H9 (cell line): Measurements from ENCODE around the gene NOD1. TPM values are rescaled to one million over a fixed set of nuclear protein-coding genes. Genes with fewer than 3 reads are reported as not detected.

Experiments
- DNase-seq: peaks from one replicate; pipeline ENCODE4 v3.0.0-alpha.2; 2017
- H2AFZ ChIP-seq: one replicate; pipeline ENCODE4 v1.6.1; 2013; ENCODE audit warnings: mild to moderate bottlenecking, low read length, control low read depth, moderate library complexity
- H2AK5ac ChIP-seq: 2 replicates; pipeline ENCODE4 v1.6.1; 2013; ENCODE audit warnings: low read length, control low read depth, mixed read lengths; ENCODE audit not compliant: insufficient read length
- H2BK120ac ChIP-seq: one replicate; pipeline ENCODE4 v1.6.1; 2013; ENCODE audit warnings: low read depth, mild to moderate bottlenecking, low read length, control low read depth, inconsistent platforms; ENCODE audit not compliant: poor library complexity, severe bottlenecking
- H2BK12ac ChIP-seq: 2 replicates; pipeline ENCODE4 v1.6.1; 2013; ENCODE audit warnings: low read length, control low read depth, mixed read lengths, low read depth; ENCODE audit not compliant: insufficient read length
- H2BK15ac ChIP-seq: 2 replicates; pipeline ENCODE4 v1.6.1; 2013; ENCODE audit warnings: low read depth, low read length, control low read depth
- H2BK20ac ChIP-seq: one replicate; pipeline ENCODE4 v1.6.1; 2013; ENCODE audit warnings: low read depth, mild to moderate bottlenecking, low read length, control low read depth, inconsistent platforms; ENCODE audit not compliant: poor library complexity, severe bottlenecking
- H2BK5ac ChIP-seq: 2 replicates; pipeline ENCODE4 v1.6.1; 2013; ENCODE audit warnings: low read length, control low read depth, mixed read lengths; ENCODE audit not compliant: insufficient read length
- H3K14ac ChIP-seq: 2 replicates; pipeline ENCODE4 v1.6.1; 2013; ENCODE audit warnings: low read length, control low read depth; ENCODE audit not compliant: insufficient read depth
- H3K18ac ChIP-seq: 2 replicates; pipeline ENCODE4 v1.6.1; 2013; ENCODE audit warnings: low read depth, mild to moderate bottlenecking, mixed read lengths, low read length, control low read depth; ENCODE audit not compliant: insufficient read length
- H3K23ac ChIP-seq: 2 replicates; pipeline ENCODE4 v1.6.1; 2013; ENCODE audit warnings: low read length, control low read depth, mixed read lengths, low read depth; ENCODE audit not compliant: insufficient read length
- H3K23me2 ChIP-seq: 2 replicates; pipeline ENCODE4 v1.6.1; 2013; ENCODE audit warnings: low read depth, mild to moderate bottlenecking, mixed read lengths, low read length, control low read depth; ENCODE audit not compliant: insufficient read length, poor library complexity, severe bottlenecking
- H3K27ac ChIP-seq: 2 replicates; pipeline ENCODE4 v1.5.1; 2013; ENCODE audit warnings: low read length, control low read depth, mixed read lengths, low read depth; ENCODE audit not compliant: insufficient read length
- H3K27me3 ChIP-seq: 2 replicates; pipeline ENCODE4 v1.6.1; 2013; ENCODE audit warnings: low read length, control low read depth, inconsistent platforms; ENCODE audit not compliant: insufficient read depth
- H3K4ac ChIP-seq: 2 replicates; pipeline ENCODE4 v1.6.1; 2013; ENCODE audit warnings: low read depth, mild to moderate bottlenecking, control low read depth, inconsistent platforms, low read length, moderate library complexity
- H3K4me1 ChIP-seq: 2 replicates; pipeline ENCODE4 v1.6.1; 2013; ENCODE audit warnings: low read length, control low read depth, inconsistent platforms; ENCODE audit not compliant: insufficient read depth
- H3K4me2 ChIP-seq: 2 replicates; pipeline ENCODE4 v1.6.1; 2013; ENCODE audit warnings: low read length, control low read depth, mixed read lengths; ENCODE audit not compliant: insufficient read length, insufficient read depth
- H3K56ac ChIP-seq: 2 replicates; pipeline ENCODE4 v1.6.1; 2013; ENCODE audit warnings: low read depth, mild to moderate bottlenecking, mixed read lengths, low read length, control low read depth; ENCODE audit not compliant: insufficient read length
- H3K79me1 ChIP-seq: 2 replicates; pipeline ENCODE4 v1.6.1; 2013; ENCODE audit warnings: low read depth, mild to moderate bottlenecking, moderate library complexity, low read length, control low read depth, inconsistent platforms; ENCODE audit not compliant: insufficient read depth, poor library complexity, severe bottlenecking
- H3K79me2 ChIP-seq: 2 replicates; pipeline ENCODE4 v1.6.1; 2013; ENCODE audit warnings: low read length, control low read depth, inconsistent platforms; ENCODE audit not compliant: insufficient read depth
- H3K9ac ChIP-seq: 2 replicates; pipeline ENCODE4 v1.6.1; 2013; ENCODE audit warnings: low read length, control low read depth, mixed read lengths; ENCODE audit not compliant: insufficient read length; ENCODE audit errors: extremely low read depth
- H3K9me3 ChIP-seq: one replicate; pipeline ENCODE4 v1.6.1; 2013; ENCODE audit warnings: low read depth, low read length, inconsistent platforms; ENCODE audit not compliant: control insufficient read depth
- H3T11ph ChIP-seq: one replicate; pipeline ENCODE4 v1.6.1; 2013; ENCODE audit warnings: mild to moderate bottlenecking, low read length, control low read depth, inconsistent platforms
- H4K20me1 ChIP-seq: one replicate; pipeline ENCODE4 v1.6.1; 2013; ENCODE audit not compliant: control insufficient read depth, insufficient read length, insufficient read depth
- H4K5ac ChIP-seq: 2 replicates; pipeline ENCODE4 v1.6.1; 2013; ENCODE audit warnings: low read depth, mild to moderate bottlenecking, mixed read lengths, low read length, control low read depth; ENCODE audit not compliant: insufficient read length
- H4K8ac ChIP-seq: replicated peaks from 2 replicates; pipeline ENCODE4 v1.6.1; 2013; ENCODE audit warnings: low read length, control low read depth, mixed read lengths, low read depth; ENCODE audit not compliant: insufficient read length
- H4K91ac ChIP-seq: 2 replicates; pipeline ENCODE4 v1.6.1; 2013; ENCODE audit warnings: low read depth, mild to moderate bottlenecking, moderate library complexity, mixed read lengths, low read length, control low read depth; ENCODE audit not compliant: insufficient read length
- H3K27ac Mint-ChIP-seq, 3 experiments: 2 replicates in 2 of 3; 3 replicates in 1 of 3; pipeline ENCODE4 v1.8.0; 2020 to 2021; ENCODE audit warnings: mixed read lengths in 3 of 3, mild to moderate bottlenecking in 1 of 3, moderate library complexity in 1 of 3
- H3K27me3 Mint-ChIP-seq: 2 replicates; pipeline ENCODE4 v1.8.0; 2021; ENCODE audit warnings: low read depth, mild to moderate bottlenecking, moderate library complexity, mixed read lengths
- H3K36me3 Mint-ChIP-seq, 3 experiments: 2 replicates in 2 of 3; 3 replicates in 1 of 3; pipeline ENCODE4 v1.8.0; 2020 to 2021; ENCODE audit warnings: low read depth in 3 of 3, mixed read lengths in 3 of 3; ENCODE audit not compliant: insufficient read depth in 1 of 3
- H3K4me1 Mint-ChIP-seq, 2 experiments: 2 replicates each; pipeline ENCODE4 v1.8.0; 2020; ENCODE audit warnings: mixed read lengths in 2 of 2
- H3K4me3 Mint-ChIP-seq, 2 experiments: 2 replicates in 1 of 2; 3 replicates in 1 of 2; pipeline ENCODE4 v1.8.0; 2020 to 2021; ENCODE audit warnings: mild to moderate bottlenecking in 2 of 2, mixed read lengths in 2 of 2, moderate library complexity in 1 of 2
- H3K9me3 Mint-ChIP-seq, 2 experiments: 2 replicates in 1 of 2; 3 replicates in 1 of 2; pipeline ENCODE4 v1.8.0; 2020; ENCODE audit warnings: mild to moderate bottlenecking in 2 of 2, mixed read lengths in 2 of 2, moderate library complexity in 1 of 2
- WGBS: extraction: QIAGEN DNeasy Blood & Tissue Kit; methylation state at CpG from one replicate; pipeline ENCODE4 v1.1.7; 2013; ENCODE audit warnings: missing lambda C conversion rate, low lambda C conversion rate, mixed read lengths; ENCODE audit not compliant: insufficient read length; ENCODE audit errors: extremely low coverage; 5-methylcytosine and 5-hydroxymethylcytosine counted together
- total RNA-seq: library from RNA; stranded (reverse); gene quantifications from 2 replicates; pipeline ENCODE4 v1.2.1, GENCODE V29; 2021
- TF ChIP-seq, protein P1 (sequence below): fragments of 200-600 bp; sonication (generic); conservative IDR thresholded peaks from 3 replicates; pipeline ENCODE4 v1.8.0; 2021; ENCODE audit warnings: antibody characterized with exemption, mild to moderate bottlenecking

NOD1 gene
- total RNA-seq, 1 experiment from 2014 or later, result 5.3 TPM

GRCh38 chr7:30450983-30451497, 27.5 kb downstream of the NOD1 start:
- Histone ChIP-seq H2AK5ac (no peak overlapping the region), H4K5ac (no peak overlapping the region), H3K14ac (no peak overlapping the region), H2AFZ (no peak overlapping the region), H3K4me1 (no peaks in the 10 kb centered on the region), H3K79me1 (no peaks in the 10 kb centered on the region), H4K91ac (no peak overlapping the region), H3K18ac (no peak overlapping the region), H3K9ac (no peak overlapping the region), H2BK120ac (no peak overlapping the region), H3K4me2 (no peak overlapping the region), H2BK12ac (no peak overlapping the region), H3K27me3 (no peaks in the 10 kb centered on the region), H3K9me3 (no peaks in the 10 kb centered on the region), H2BK20ac (no peak overlapping the region), H4K20me1 (no peaks in the 10 kb centered on the region), H3T11ph (no peak overlapping the region), H2BK15ac (no peak overlapping the region), H3K79me2 (no peaks in the 10 kb centered on the region), H3K23ac (no peak overlapping the region), H4K8ac (no peak overlapping the region), H3K56ac (no peak overlapping the region), H3K4ac (no peak overlapping the region), H2BK5ac (no peak overlapping the region), H3K23me2 (no peaks in the 10 kb centered on the region), H3K27ac (no peak overlapping the region)
- H3K27me3 Mint-ChIP-seq, result peaks cover 1% of the 10 kb centered on the region; the same call in 1 of the 2 replicates
- TF ChIP-seq, protein P1, sequence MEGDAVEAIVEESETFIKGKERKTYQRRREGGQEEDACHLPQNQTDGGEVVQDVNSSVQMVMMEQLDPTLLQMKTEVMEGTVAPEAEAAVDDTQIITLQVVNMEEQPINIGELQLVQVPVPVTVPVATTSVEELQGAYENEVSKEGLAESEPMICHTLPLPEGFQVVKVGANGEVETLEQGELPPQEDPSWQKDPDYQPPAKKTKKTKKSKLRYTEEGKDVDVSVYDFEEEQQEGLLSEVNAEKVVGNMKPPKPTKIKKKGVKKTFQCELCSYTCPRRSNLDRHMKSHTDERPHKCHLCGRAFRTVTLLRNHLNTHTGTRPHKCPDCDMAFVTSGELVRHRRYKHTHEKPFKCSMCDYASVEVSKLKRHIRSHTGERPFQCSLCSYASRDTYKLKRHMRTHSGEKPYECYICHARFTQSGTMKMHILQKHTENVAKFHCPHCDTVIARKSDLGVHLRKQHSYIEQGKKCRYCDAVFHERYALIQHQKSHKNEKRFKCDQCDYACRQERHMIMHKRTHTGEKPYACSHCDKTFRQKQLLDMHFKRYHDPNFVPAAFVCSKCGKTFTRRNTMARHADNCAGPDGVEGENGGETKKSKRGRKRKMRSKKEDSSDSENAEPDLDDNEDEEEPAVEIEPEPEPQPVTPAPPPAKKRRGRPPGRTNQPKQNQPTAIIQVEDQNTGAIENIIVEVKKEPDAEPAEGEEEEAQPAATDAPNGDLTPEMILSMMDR, result no peak
- H3K27ac Mint-ChIP-seq, result no peak overlapping the region; a peak in 1 of 7 replicates
- no peaks in the 10 kb centered on the region; a peak in 1 of 5 replicates for H3K9me3 Mint-ChIP-seq
- peaks cover 19 to 27% of the 10 kb centered on the region in 2 experiments for H3K4me1 Mint-ChIP-seq
- WGBS, result no CpG with 5 or more reads among the region's 22 CpGs
- DNase-seq, result no peak
- no peak overlapping the region for H3K4me3 Mint-ChIP-seq
- H3K36me3 Mint-ChIP-seq, result peaks cover 2 to 11% (median 4%) of the 10 kb centered on the region in 3 experiments; a peak in 3 of 7 replicates
